ENCODE data around the gene RFNG. TPM values are rescaled to one million over a fixed set of nuclear protein-coding genes. Genes with fewer than 3 reads are reported as not detected.

The RFNG gene
- total and polyA plus RNA-seq, 2 of the 13 experiments (the other 11 are each of a cell fraction or from before 2014, with no cell fraction given), result 61.4 to 64.0 TPM

DNA sequence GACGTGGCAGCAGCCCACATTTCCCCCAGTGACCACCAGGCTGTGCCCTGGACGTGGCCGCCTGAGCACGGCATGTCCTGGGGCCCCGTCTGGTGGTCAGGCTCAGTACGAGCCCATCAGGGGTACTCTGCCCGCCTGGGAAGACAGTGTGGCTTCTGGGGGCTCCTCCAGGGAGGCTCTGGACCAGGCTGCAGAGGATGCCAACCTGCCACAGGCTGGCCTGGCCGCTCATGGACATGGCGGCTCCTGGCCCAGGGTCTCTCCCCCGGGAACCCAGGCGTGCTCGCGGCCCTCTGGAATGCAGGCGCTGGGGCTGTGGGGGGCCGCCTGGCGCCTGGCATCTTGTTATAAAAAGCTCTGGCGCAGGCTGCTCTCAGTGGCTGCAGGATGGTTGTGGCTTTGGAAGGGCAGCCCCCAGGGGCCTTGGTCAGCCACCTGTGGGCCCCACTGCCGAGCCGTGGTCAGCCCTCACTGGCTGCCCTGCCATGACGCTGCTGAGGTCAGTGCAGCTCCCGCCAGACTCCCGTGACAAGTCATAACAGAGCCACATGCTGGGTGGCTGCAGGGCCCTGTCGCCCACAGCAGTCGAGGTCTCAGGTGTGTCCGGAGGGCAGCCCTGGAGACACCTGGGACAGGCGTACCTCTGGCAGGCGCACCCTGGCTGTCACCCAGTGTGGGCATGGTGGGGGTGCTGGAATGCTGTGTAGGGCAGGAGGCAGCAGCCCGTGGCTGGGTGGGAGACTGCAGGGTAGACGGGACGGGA lies 43.9 kb downstream of the RFNG start (continued):
- peak; percentile 99 for TF ChIP-seq AGO2 (optimal IDR thresholded peaks at IDR 0.05; ENCODE audit: low read depth, low read length)
- no peak for TF ChIP-seq ISX (CRISPR knock-in tag; conservative IDR thresholded peaks at IDR 0.05)
- no peak for TF ChIP-seq ZNF317 (CRISPR knock-in tag; IDR thresholded peaks at IDR 0.05)
- TF ChIP-seq RAD51 (IDR thresholded peaks at IDR 0.05; ENCODE audit: borderline replicate concordance), result no peak
- TF ChIP-seq, protein P1, sequence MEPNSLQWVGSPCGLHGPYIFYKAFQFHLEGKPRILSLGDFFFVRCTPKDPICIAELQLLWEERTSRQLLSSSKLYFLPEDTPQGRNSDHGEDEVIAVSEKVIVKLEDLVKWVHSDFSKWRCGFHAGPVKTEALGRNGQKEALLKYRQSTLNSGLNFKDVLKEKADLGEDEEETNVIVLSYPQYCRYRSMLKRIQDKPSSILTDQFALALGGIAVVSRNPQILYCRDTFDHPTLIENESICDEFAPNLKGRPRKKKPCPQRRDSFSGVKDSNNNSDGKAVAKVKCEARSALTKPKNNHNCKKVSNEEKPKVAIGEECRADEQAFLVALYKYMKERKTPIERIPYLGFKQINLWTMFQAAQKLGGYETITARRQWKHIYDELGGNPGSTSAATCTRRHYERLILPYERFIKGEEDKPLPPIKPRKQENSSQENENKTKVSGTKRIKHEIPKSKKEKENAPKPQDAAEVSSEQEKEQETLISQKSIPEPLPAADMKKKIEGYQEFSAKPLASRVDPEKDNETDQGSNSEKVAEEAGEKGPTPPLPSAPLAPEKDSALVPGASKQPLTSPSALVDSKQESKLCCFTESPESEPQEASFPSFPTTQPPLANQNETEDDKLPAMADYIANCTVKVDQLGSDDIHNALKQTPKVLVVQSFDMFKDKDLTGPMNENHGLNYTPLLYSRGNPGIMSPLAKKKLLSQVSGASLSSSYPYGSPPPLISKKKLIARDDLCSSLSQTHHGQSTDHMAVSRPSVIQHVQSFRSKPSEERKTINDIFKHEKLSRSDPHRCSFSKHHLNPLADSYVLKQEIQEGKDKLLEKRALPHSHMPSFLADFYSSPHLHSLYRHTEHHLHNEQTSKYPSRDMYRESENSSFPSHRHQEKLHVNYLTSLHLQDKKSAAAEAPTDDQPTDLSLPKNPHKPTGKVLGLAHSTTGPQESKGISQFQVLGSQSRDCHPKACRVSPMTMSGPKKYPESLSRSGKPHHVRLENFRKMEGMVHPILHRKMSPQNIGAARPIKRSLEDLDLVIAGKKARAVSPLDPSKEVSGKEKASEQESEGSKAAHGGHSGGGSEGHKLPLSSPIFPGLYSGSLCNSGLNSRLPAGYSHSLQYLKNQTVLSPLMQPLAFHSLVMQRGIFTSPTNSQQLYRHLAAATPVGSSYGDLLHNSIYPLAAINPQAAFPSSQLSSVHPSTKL (CRISPR knock-in tag; IDR thresholded peaks at IDR 0.05), result no peak
- TF ChIP-seq, protein P2, sequence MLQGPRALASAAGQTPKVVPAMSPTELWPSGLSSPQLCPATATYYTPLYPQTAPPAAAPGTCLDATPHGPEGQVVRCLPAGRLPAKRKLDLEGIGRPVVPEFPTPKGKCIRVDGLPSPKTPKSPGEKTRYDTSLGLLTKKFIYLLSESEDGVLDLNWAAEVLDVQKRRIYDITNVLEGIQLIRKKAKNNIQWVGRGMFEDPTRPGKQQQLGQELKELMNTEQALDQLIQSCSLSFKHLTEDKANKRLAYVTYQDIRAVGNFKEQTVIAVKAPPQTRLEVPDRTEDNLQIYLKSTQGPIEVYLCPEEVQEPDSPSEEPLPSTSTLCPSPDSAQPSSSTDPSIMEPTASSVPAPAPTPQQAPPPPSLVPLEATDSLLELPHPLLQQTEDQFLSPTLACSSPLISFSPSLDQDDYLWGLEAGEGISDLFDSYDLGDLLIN (CRISPR knock-in tag; IDR thresholded peaks at IDR 0.05; ENCODE audit: borderline replicate concordance), result no peak
- TF ChIP-seq HNRNPK (IDR thresholded peaks at IDR 0.05; ENCODE audit: low read depth, low read length, poor library complexity, severe bottlenecking), result no peak
- TF ChIP-seq, protein P3, sequence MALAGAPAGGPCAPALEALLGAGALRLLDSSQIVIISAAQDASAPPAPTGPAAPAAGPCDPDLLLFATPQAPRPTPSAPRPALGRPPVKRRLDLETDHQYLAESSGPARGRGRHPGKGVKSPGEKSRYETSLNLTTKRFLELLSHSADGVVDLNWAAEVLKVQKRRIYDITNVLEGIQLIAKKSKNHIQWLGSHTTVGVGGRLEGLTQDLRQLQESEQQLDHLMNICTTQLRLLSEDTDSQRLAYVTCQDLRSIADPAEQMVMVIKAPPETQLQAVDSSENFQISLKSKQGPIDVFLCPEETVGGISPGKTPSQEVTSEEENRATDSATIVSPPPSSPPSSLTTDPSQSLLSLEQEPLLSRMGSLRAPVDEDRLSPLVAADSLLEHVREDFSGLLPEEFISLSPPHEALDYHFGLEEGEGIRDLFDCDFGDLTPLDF (CRISPR knock-in tag; IDR thresholded peaks at IDR 0.05), result no peak
- TF ChIP-seq, protein P4, sequence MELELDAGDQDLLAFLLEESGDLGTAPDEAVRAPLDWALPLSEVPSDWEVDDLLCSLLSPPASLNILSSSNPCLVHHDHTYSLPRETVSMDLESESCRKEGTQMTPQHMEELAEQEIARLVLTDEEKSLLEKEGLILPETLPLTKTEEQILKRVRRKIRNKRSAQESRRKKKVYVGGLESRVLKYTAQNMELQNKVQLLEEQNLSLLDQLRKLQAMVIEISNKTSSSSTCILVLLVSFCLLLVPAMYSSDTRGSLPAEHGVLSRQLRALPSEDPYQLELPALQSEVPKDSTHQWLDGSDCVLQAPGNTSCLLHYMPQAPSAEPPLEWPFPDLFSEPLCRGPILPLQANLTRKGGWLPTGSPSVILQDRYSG (CRISPR knock-in tag; IDR thresholded peaks at IDR 0.05), result no peak
- TF ChIP-seq, protein P5, sequence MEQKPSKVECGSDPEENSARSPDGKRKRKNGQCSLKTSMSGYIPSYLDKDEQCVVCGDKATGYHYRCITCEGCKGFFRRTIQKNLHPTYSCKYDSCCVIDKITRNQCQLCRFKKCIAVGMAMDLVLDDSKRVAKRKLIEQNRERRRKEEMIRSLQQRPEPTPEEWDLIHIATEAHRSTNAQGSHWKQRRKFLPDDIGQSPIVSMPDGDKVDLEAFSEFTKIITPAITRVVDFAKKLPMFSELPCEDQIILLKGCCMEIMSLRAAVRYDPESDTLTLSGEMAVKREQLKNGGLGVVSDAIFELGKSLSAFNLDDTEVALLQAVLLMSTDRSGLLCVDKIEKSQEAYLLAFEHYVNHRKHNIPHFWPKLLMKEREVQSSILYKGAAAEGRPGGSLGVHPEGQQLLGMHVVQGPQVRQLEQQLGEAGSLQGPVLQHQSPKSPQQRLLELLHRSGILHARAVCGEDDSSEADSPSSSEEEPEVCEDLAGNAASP (CRISPR knock-in tag; IDR thresholded peaks at IDR 0.05; ENCODE audit: borderline replicate concordance), result no peak
- TF ChIP-seq, protein P6, sequence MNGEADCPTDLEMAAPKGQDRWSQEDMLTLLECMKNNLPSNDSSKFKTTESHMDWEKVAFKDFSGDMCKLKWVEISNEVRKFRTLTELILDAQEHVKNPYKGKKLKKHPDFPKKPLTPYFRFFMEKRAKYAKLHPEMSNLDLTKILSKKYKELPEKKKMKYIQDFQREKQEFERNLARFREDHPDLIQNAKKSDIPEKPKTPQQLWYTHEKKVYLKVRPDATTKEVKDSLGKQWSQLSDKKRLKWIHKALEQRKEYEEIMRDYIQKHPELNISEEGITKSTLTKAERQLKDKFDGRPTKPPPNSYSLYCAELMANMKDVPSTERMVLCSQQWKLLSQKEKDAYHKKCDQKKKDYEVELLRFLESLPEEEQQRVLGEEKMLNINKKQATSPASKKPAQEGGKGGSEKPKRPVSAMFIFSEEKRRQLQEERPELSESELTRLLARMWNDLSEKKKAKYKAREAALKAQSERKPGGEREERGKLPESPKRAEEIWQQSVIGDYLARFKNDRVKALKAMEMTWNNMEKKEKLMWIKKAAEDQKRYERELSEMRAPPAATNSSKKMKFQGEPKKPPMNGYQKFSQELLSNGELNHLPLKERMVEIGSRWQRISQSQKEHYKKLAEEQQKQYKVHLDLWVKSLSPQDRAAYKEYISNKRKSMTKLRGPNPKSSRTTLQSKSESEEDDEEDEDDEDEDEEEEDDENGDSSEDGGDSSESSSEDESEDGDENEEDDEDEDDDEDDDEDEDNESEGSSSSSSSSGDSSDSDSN (CRISPR knock-in tag; IDR thresholded peaks at IDR 0.05), result peak; percentile 13; the same call in 1 of the 2 replicates
- TF ChIP-seq, protein P7, sequence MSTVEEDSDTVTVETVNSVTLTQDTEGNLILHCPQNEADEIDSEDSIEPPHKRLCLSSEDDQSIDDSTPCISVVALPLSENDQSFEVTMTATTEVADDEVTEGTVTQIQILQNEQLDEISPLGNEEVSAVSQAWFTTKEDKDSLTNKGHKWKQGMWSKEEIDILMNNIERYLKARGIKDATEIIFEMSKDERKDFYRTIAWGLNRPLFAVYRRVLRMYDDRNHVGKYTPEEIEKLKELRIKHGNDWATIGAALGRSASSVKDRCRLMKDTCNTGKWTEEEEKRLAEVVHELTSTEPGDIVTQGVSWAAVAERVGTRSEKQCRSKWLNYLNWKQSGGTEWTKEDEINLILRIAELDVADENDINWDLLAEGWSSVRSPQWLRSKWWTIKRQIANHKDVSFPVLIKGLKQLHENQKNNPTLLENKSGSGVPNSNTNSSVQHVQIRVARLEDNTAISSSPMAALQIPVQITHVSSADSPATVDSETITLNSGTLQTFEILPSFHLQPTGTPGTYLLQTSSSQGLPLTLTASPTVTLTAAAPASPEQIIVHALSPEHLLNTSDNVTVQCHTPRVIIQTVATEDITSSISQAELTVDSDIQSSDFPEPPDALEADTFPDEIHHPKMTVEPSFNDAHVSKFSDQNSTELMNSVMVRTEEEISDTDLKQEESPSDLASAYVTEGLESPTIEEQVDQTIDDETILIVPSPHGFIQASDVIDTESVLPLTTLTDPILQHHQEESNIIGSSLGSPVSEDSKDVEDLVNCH (CRISPR knock-in tag; IDR thresholded peaks at IDR 0.05), result no peak
- TF ChIP-seq ZNF253 (CRISPR knock-in tag; IDR thresholded peaks at IDR 0.05; ENCODE audit: borderline replicate concordance), result no peak
- no peak for TF ChIP-seq ZNF547 (CRISPR knock-in tag; IDR thresholded peaks at IDR 0.05)
